ENCODE results near the gene RPAP2. TPM values are rescaled to one million over a fixed set of nuclear protein-coding genes. Genes with fewer than 3 reads are reported as not detected.
"Not testable (repeated sequence)": the region's sequence is repeated elsewhere in the genome, so short reads cannot be mapped to it uniquely, and the experiment has no call there.

The RPAP2 gene
- total and polyA plus RNA-seq, 2 of the 8 experiments (the other 6 are each of a cell fraction or from before 2014, with no cell fraction given): 7.9 to 28.4 TPM

- TF ChIP-seq POU5F1 (IDR thresholded peaks at IDR 0.05; ENCODE audit: low read depth, low read length) (no peak), SIRT6 (IDR thresholded peaks at IDR 0.05; ENCODE audit: low read length) (no peak)
- TF ChIP-seq, protein P1, sequence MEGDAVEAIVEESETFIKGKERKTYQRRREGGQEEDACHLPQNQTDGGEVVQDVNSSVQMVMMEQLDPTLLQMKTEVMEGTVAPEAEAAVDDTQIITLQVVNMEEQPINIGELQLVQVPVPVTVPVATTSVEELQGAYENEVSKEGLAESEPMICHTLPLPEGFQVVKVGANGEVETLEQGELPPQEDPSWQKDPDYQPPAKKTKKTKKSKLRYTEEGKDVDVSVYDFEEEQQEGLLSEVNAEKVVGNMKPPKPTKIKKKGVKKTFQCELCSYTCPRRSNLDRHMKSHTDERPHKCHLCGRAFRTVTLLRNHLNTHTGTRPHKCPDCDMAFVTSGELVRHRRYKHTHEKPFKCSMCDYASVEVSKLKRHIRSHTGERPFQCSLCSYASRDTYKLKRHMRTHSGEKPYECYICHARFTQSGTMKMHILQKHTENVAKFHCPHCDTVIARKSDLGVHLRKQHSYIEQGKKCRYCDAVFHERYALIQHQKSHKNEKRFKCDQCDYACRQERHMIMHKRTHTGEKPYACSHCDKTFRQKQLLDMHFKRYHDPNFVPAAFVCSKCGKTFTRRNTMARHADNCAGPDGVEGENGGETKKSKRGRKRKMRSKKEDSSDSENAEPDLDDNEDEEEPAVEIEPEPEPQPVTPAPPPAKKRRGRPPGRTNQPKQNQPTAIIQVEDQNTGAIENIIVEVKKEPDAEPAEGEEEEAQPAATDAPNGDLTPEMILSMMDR (IDR thresholded peaks at IDR 0.05; ENCODE audit: control extremely low read depth in 1 of 3, insufficient read depth in 1 of 3, low read depth in 1 of 3, low read length in 3 of 3): peak in 1 of 3 experiments; percentile 5; a peak in 1 of 4 replicates
These were observed at the start of gene RPAP2, which contains the start of gene GLMN (continued) for GRCh38 chr1:92298573-92299476.

GRCh38 chr1:92254714-92255113, 44.1 kb upstream of the RPAP2 start:
- H4K5ac ChIP-seq (ENCODE audit: insufficient read length, low read depth, low read length); H3K4me2 ChIP-seq (ENCODE audit: insufficient read depth in 1 of 2, low read depth in 2 of 2, low read length in 2 of 2); H2BK120ac ChIP-seq (replicated peaks; ENCODE audit: low read depth, low read length); H3K27ac ChIP-seq (ENCODE audit: low read depth, low read length); H4K91ac ChIP-seq (replicated peaks; ENCODE audit: insufficient read length, low read length); H3K18ac ChIP-seq (ENCODE audit: extremely low read depth, low read length); H2AFZ ChIP-seq (ENCODE audit: low read length); H3K23me2 ChIP-seq (ENCODE audit: low read depth, low read length); H3K27me3 ChIP-seq (replicated peaks in 1 of 4; ENCODE audit: control insufficient read depth in 3 of 4, extremely low read depth in 1 of 4, insufficient read depth in 3 of 4, low read length in 3 of 4); POLR2A ChIA-PET (ENCODE audit: partially characterized antibody); H2BK12ac ChIP-seq (ENCODE audit: low read depth, low read length); H2BK5ac ChIP-seq (ENCODE audit: low read depth, low read length); H3K79me1 ChIP-seq (ENCODE audit: low read depth, low read length); FAIRE-seq; H3K56ac ChIP-seq (replicated peaks; ENCODE audit: insufficient read length, low read depth, low read length); H3K9me3 ChIP-seq (ENCODE audit: insufficient read depth in 2 of 2, low read depth in 1 of 2, low read length in 1 of 2); H2AK5ac ChIP-seq (ENCODE audit: low read depth, low read length); H3K4ac ChIP-seq (replicated peaks; ENCODE audit: insufficient read length, low read depth, low read length); H3K79me2 ChIP-seq (ENCODE audit: control insufficient read depth in 1 of 2, insufficient read depth in 2 of 2, low read length in 2 of 2); H3K4me1 ChIP-seq (replicated peaks in 1 of 4; ENCODE audit: control insufficient read depth in 3 of 4, insufficient read depth in 4 of 4, low read length in 3 of 4); H2BK20ac ChIP-seq (ENCODE audit: low read length); DNase-seq (ENCODE audit: low read depth in 1 of 2, low spot score in 2 of 2); H4K20me1 ChIP-seq (replicated peaks in 1 of 2; ENCODE audit: control insufficient read depth in 1 of 2, insufficient read depth in 2 of 2, low read length in 2 of 2); H3K23ac ChIP-seq (ENCODE audit: insufficient read length); H3K4me3 ChIP-seq (ENCODE audit: extremely low read depth in 1 of 4, insufficient read depth in 2 of 4, low read depth in 3 of 4, low read length in 4 of 4); H4K8ac ChIP-seq (ENCODE audit: extremely low read depth, insufficient read depth, low read length); H3K9ac ChIP-seq (replicated peaks in 1 of 4; ENCODE audit: extremely low read depth in 1 of 4, low read depth in 3 of 4, low read length in 3 of 4); H3K14ac ChIP-seq (ENCODE audit: insufficient read length); H2BK15ac ChIP-seq (ENCODE audit: low read length): not testable (repeated sequence)
- CTCF ChIA-PET (ENCODE audit: partially characterized antibody): interaction anchor here (0.6 kb wide), 1 partner anchor 196 kb away, joined by 3 read pairs; no protein-coding TSS in a partner anchor
- 77% methylated on average over 3 of the region's 3 CpGs; no CpG with 5 or more reads in 1 of the 2 experiments for WGBS, 2 experiments (ENCODE audit: extremely low coverage in 1 of 2, insufficient coverage in 1 of 2, insufficient read length in 1 of 2, insufficient replicate concordance in 2 of 2, low coverage in 1 of 2, low lambda C conversion rate in 2 of 2, missing lambda C conversion rate in 1 of 2)
- peaks cover 0 to 16% (median 4%) of the 10 kb centered on the region in 4 experiments; a peak in 3 of 8 replicates for H3K36me3 ChIP-seq (ENCODE audit: control insufficient read depth in 2 of 4, insufficient read depth in 4 of 4, low read length in 3 of 4)

All from H1 (cell line).